DMS 273 (cell line): ENCODE results near the gene UTP25.
A peak's percentile ranks its signal among the peaks of the same experiment; 100 is the strongest.
"Not testable (repeated sequence)": the region's sequence is repeated elsewhere in the genome, so short reads cannot be mapped to it uniquely, and the experiment has no call there.

Source experiments
- DNase-seq: peaks from one replicate; lab custom pipeline; 2025; ENCODE audit not compliant: unreplicated experiment; lab: John Stamatoyannopoulos, UW

The UTP25 gene

GRCh38 chr1:209890641-209891330 is 63.0 kb downstream of the UTP25 start:
- DNase-seq: no peak

- DNase-seq: no peak
Measured at GRCh38 chr1:209893751-209894150, 66.0 kb downstream of the UTP25 start.

- no peak for DNase-seq
Measured at GRCh38 chr1:209895709-209896108, 67.9 kb downstream of the UTP25 start.

- DNase-seq: no peak
Measured at GRCh38 chr1:209896346-209896745, 68.6 kb downstream of the UTP25 start.

- not testable (repeated sequence) for DNase-seq
Measured at GRCh38 chr1:209898271-209898670, 70.5 kb downstream of the UTP25 start.

GRCh38 chr1:209898851-209899250 is 71.1 kb downstream of the UTP25 start:
- DNase-seq: not testable (repeated sequence)

- peak; percentile 69 for DNase-seq
Measured at GRCh38 chr1:209899948-209900347, 72.2 kb downstream of the UTP25 start.

GRCh38 chr1:209900734-209901133 is 73.0 kb downstream of the UTP25 start:
- DNase-seq: no peak

- no peak for DNase-seq
Measured at GRCh38 chr1:209901211-209901610, 73.4 kb downstream of the UTP25 start.

GRCh38 chr1:209904774-209905173 is 77.0 kb downstream of the UTP25 start:
- DNase-seq: not testable (repeated sequence)
